PC-3 (cell line): ENCODE measurements around the gene APOL1. TPM values are rescaled to one million over a fixed set of nuclear protein-coding genes. Genes with fewer than 3 reads are reported as not detected.
"Not testable (repeated sequence)": the region's sequence is repeated elsewhere in the genome, so short reads cannot be mapped to it uniquely, and the experiment has no call there.

Experiments used
- ATAC-seq: fragments of 200-7000 bp; cut with Tn5 transposase; 2 replicates; pipeline ENCODE4 v1.9.1; 2020; ENCODE audit warnings: mild to moderate bottlenecking, moderate library complexity
- BruUV-seq: library from RNA; stranded (reverse); fragments of 400-500 nt; replicated peaks from 2 replicates; lab custom pipeline; 2021; lab: Mats Ljungman, UMichigan
- CTCF ChIA-PET: fragments of 300-600 bp; sonication (Branson Sonifier 250); formaldehyde crosslinking; loops from one replicate; lab custom pipeline; 2022; ENCODE audit warnings: antibody characterized with exemption; lab: Charles Lee
- POLR2A ChIA-PET: fragments of 300-600 bp; sonication (Branson Sonifier 250); formaldehyde crosslinking; loops from one replicate; lab custom pipeline; 2022; ENCODE audit warnings: antibody characterized with exemption; ENCODE audit not compliant: unreplicated experiment; lab: Charles Lee
- DNase-seq: peaks from one replicate; pipeline ENCODE4 v3.0.0-alpha.2; 2015
- H2AFZ ChIP-seq: fragments of 300-600 bp; sonication (generic); 2 replicates; pipeline ENCODE4 v1.6.0; 2016; ENCODE audit warnings: antibody characterized with exemption, low read length
- H3F3A ChIP-seq: fragments of 300-600 bp; sonication (generic); one replicate; pipeline ENCODE4 v1.6.0; 2017; ENCODE audit warnings: antibody characterized with exemption, low read length, control low read depth, mild to moderate bottlenecking; ENCODE audit not compliant: unreplicated experiment
- H3K27ac ChIP-seq: fragments of 300-600 bp; sonication (generic); 2 replicates; pipeline ENCODE4 v1.5.1; 2016; ENCODE audit warnings: mild to moderate bottlenecking, low read length
- H3K27me3 ChIP-seq: fragments of 300-600 bp; sonication (generic); 2 replicates; pipeline ENCODE4 v1.6.1; 2016; ENCODE audit warnings: low read length, mixed read lengths
- H3K36me3 ChIP-seq: fragments of 300-600 bp; sonication (generic); 2 replicates; pipeline ENCODE4 v1.6.1; 2016; ENCODE audit warnings: low read depth, mixed run types, low read length, mixed read lengths
- H3K4me1 ChIP-seq: fragments of 300-600 bp; sonication (generic); 2 replicates; pipeline ENCODE4 v1.5.1; 2016; ENCODE audit warnings: low read length; ENCODE audit not compliant: insufficient read depth
- H3K4me2 ChIP-seq: fragments of 300-600 bp; sonication (generic); 2 replicates; pipeline ENCODE4 v1.6.0; 2016; ENCODE audit warnings: low read length
- H3K4me3 ChIP-seq: fragments of 300-600 bp; sonication (generic); 2 replicates; pipeline ENCODE4 v1.5.1; 2016; ENCODE audit warnings: mild to moderate bottlenecking, low read length, mixed read lengths
- H3K79me2 ChIP-seq: fragments of 300-600 bp; sonication (generic); 2 replicates; pipeline ENCODE4 v1.6.1; 2017; ENCODE audit warnings: low read length, mixed read lengths
- H3K9ac ChIP-seq: fragments of 300-600 bp; sonication (generic); 2 replicates; pipeline ENCODE4 v1.6.0; 2016; ENCODE audit warnings: mild to moderate bottlenecking, low read length
- H3K9me2 ChIP-seq: fragments of 300-600 bp; sonication (generic); replicated peaks from 2 replicates; pipeline ENCODE4 v1.6.1; 2016; ENCODE audit warnings: mixed run types, low read length, mixed read lengths
- H3K9me3 ChIP-seq: fragments of 300-600 bp; sonication (generic); 2 replicates; pipeline ENCODE4 v1.6.1; 2016; ENCODE audit warnings: low read length, mixed read lengths
- H4K20me1 ChIP-seq: fragments of 300-600 bp; sonication (generic); 2 replicates; pipeline ENCODE4 v1.6.1; 2016; ENCODE audit warnings: low read length, mixed read lengths
- CTCF ChIP-seq: fragments of 300-600 bp; sonication (generic); conservative IDR thresholded peaks from 2 replicates; pipeline ENCODE4 v1.5.1; 2017; ENCODE audit warnings: antibody characterized with exemption, low read depth, mild to moderate bottlenecking, low read length
- EZH2 ChIP-seq: fragments of 300-600 bp; sonication (generic); IDR thresholded peaks from one replicate; pipeline ENCODE4 v1.6.1; 2017; ENCODE audit warnings: antibody characterized with exemption, mild to moderate bottlenecking, low read length; ENCODE audit not compliant: unreplicated experiment
- EZH2phosphoT487 ChIP-seq: fragments of 300-600 bp; sonication (generic); IDR thresholded peaks from 2 replicates; pipeline ENCODE4 v1.6.1; 2018; ENCODE audit warnings: mild to moderate bottlenecking, antibody characterized with exemption, low read length, borderline replicate concordance
- intact Hi-C: fragments of 100-400 bp; cut with micrococcal nuclease; formaldehyde crosslinking; loops from 2 replicates; pipeline ENCODE4 v1.9.0; 2023
- total RNA-seq: library from RNA; depleted of rRNA; stranded (reverse); fragments of >200 nt; gene quantifications from 2 replicates; pipeline ENCODE4 v1.2.3, GENCODE V29; 2014

The APOL1 gene
- total RNA-seq, 1 experiment from 2014 or later = not detected

DNA sequence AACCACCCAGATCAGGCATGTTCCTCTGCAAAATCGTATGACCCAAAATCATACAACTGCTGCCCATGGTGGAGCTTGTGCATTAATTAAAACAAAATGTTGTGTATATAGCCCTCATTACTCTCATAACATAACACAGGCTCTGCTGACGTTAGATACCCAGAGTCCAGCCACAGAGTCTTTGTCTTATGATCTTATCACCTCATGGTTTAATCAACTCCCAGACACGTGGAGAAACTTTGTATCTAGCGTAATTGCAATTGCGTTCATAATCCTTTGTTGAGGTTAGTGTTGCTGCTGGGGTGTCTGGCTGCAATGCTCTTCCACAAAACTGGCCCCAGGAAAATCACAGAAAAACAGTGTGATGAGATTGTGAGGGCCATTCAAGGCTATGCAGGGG lies 5.0 kb upstream of the APOL1 start:
- Histone ChIP-seq H3F3A (no peaks in the 10 kb centered on the region), H3K9me2 (no peaks in the 10 kb centered on the region), H4K20me1 (no peaks in the 10 kb centered on the region), H3K27me3 (no peaks in the 10 kb centered on the region), H3K4me2 (no peak overlapping the region), H3K4me3 (no peak overlapping the region), H2AFZ (no peak overlapping the region), H3K9me3 (no peaks in the 10 kb centered on the region), H3K79me2 (no peaks in the 10 kb centered on the region), H3K27ac (no peak overlapping the region), H3K4me1 (no peaks in the 10 kb centered on the region), H3K36me3 (no peaks in the 10 kb centered on the region), H3K9ac (no peak overlapping the region)
- DNase-seq (no peak), ATAC-seq (no peak)
- no TSS peak for BruUV-seq
- intact Hi-C loops = no loop called here
- TF ChIP-seq EZH2 = no peak
- TF ChIP-seq CTCF = no peak
- no peak for TF ChIP-seq EZH2phosphoT487
- POLR2A ChIA-PET = no interaction called here
- CTCF ChIA-PET = no interaction called here

GRCh38 chr22:36249160-36249559 lies 3.8 kb upstream of the APOL1 start:
- POLR2A ChIA-PET = no interaction called here
- CTCF ChIA-PET = no interaction called here

DNA sequence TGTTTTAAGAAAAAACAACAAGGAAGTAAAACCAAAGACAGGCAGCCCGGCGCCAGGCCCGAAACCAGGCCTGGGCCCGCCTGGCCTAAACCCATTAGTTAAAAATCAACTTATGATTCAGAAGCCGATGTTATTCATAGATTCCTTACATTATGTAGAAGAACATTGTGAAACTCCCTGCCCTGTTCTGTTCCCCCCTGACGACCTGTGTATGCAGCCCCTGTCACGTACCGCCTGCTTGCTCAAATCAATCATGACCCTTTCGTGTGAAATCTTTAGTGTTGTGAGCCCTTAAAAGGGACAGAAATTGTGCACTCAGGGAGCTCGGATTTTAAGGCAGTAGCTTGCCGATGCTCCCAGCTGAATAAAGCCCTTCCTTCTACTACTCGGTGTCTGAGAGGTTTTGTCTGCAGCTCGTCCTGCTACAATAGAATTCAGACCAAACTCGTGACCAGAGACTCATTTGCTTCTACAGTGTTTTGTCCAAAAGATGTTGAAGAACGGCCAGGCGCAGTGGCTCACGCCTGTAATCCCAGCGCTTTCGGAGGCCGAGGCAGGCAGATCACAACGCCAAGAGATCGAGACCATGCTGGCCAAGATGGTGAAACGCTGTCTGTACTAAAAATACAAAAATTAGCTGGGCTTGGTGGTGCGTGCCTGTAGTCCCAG lies 2.5 kb upstream of the APOL1 start:
- POLR2A ChIA-PET, DNase-seq, H3K4me2 ChIP-seq, intact Hi-C loops, H3K4me3 ChIP-seq, H3K9me2 ChIP-seq, H3K9ac ChIP-seq, H3K79me2 ChIP-seq, H3K36me3 ChIP-seq, ATAC-seq, CTCF ChIA-PET, H3K27ac ChIP-seq, H3F3A ChIP-seq, H4K20me1 ChIP-seq, BruUV-seq, H3K4me1 ChIP-seq, H3K9me3 ChIP-seq, H3K27me3 ChIP-seq, H2AFZ ChIP-seq: not testable (repeated sequence)

More at GRCh38 chr22:36249160-36249559, 3.8 kb upstream of the APOL1 start:
- BruUV-seq = no TSS peak
- intact Hi-C loops = no loop called here
- H2AFZ ChIP-seq = no peak overlapping the region
- no peaks in the 10 kb centered on the region for H3F3A ChIP-seq
- no peaks in the 10 kb centered on the region for H3K79me2 ChIP-seq
- no peaks in the 10 kb centered on the region for H3K4me1 ChIP-seq
- H3K27me3 ChIP-seq = no peaks in the 10 kb centered on the region
- no peak for TF ChIP-seq EZH2
- no peak for TF ChIP-seq EZH2phosphoT487
- TF ChIP-seq CTCF = no peak
- H3K4me3 ChIP-seq = no peak overlapping the region
- no peak overlapping the region for H3K4me2 ChIP-seq
- H3K9me2 ChIP-seq = no peaks in the 10 kb centered on the region
- no peak overlapping the region for H3K27ac ChIP-seq
- H3K36me3 ChIP-seq = no peaks in the 10 kb centered on the region
- ATAC-seq = no peak
- no peaks in the 10 kb centered on the region for H3K9me3 ChIP-seq
- H4K20me1 ChIP-seq = no peaks in the 10 kb centered on the region
- DNase-seq = no peak
- no peak overlapping the region for H3K9ac ChIP-seq

- POLR2A ChIA-PET, BruUV-seq: not testable (repeated sequence)
These were observed 839 bp upstream of the APOL1 start for GRCh38 chr22:36251979-36252608.

More at GRCh38 chr22:36251979-36252608, 839 bp upstream of the APOL1 start:
- H3K9ac ChIP-seq, H3K27me3 ChIP-seq, H3K27ac ChIP-seq, H3K79me2 ChIP-seq, H3K36me3 ChIP-seq, H3K4me3 ChIP-seq, DNase-seq, ATAC-seq, H3K4me1 ChIP-seq, H3K4me2 ChIP-seq, H2AFZ ChIP-seq, H3K9me2 ChIP-seq, CTCF ChIA-PET, H3K9me3 ChIP-seq, H3F3A ChIP-seq, intact Hi-C loops, H4K20me1 ChIP-seq: not testable (repeated sequence)
